ENCODE data around the gene UBXN2A. TPM values are rescaled to one million over a fixed set of nuclear protein-coding genes. Genes with fewer than 3 reads are reported as not detected.

UBXN2A gene
- total RNA-seq, 5 donors from 2014 or later (not counting 1 experiment from before 2014, with no cell fraction given) = 10.1 to 14.3 (median 12.3) TPM

- H3K4me1 ChIP-seq (ENCODE audit: control insufficient read depth in 1 of 2, extremely low read depth in 1 of 2, insufficient read depth in 2 of 2, low read length in 2 of 2) = peaks cover 2 to 15% of the 10 kb centered on the region in 2 experiments
- POLR2A ChIA-PET = no interaction called here
- no peaks in the 10 kb centered on the region for H3K9me3 ChIP-seq
- peak overlapping the region in 1 of 2 donors; percentile 39 for H3K4me3 ChIP-seq (ENCODE audit: control insufficient read depth in 1 of 2, extremely low read depth in 1 of 2, low read length in 1 of 2)
- Mint-ChIP-seq H3K36me3 (no peaks in the 10 kb centered on the region), H3K9me3 (no peaks in the 10 kb centered on the region), H3K4me1 (peaks cover 0 to 9% (median 3%) of the 10 kb centered on the region in 3 donors), H3K27ac (no peak overlapping the region), H3K27me3 (peaks cover 21 to 38% of the 10 kb centered on the region in 2 donors), H3K4me3 (no peak overlapping the region)
- 73% methylated on average over 9 of the region's 9 CpGs for WGBS (ENCODE audit: insufficient coverage)
- DNase-seq (no peak), ATAC-seq (replicated peaks in 1 of 4) (no peak)
- H3K27ac ChIP-seq (ENCODE audit: low read length) = no peak overlapping the region
- H3K27me3 ChIP-seq (replicated peaks in 1 of 2; ENCODE audit: control insufficient read depth in 2 of 2, extremely low read depth in 1 of 2, insufficient read depth in 2 of 2, low read length in 1 of 2) = peaks cover 3 to 37% of the 10 kb centered on the region in 2 experiments
- CTCF ChIA-PET = interaction anchor here in 1 of 2 donors (0.6 kb wide), 1 partner anchor 218 kb away, joined by 6 read pairs; no protein-coding TSS in a partner anchor
- H3K36me3 ChIP-seq (ENCODE audit: control insufficient read depth in 2 of 2, extremely low read depth in 1 of 2, insufficient read depth in 1 of 2, low read length in 1 of 2) = no peaks in the 10 kb centered on the region
Measured at GRCh38 chr2:24009367-24009679, 69.1 kb downstream of the UBXN2A start.

GRCh38 chr2:24009680-24010476, 69.6 kb downstream of the UBXN2A start, which contains the start of gene MFSD2B:
TSS of gene MFSD2B (plus strand) at chr2:24010085. CDS start at chr2:24010097, 12 bp downstream.
- ChIA-PET POLR2A (no interaction called here), CTCF (no interaction called here)
- ATAC-seq (replicated peaks in 1 of 4) = peak; percentile 19 to 29 (median 21)
- Mint-ChIP-seq H3K9me3 (no peaks in the 10 kb centered on the region), H3K4me1 (peaks cover 0 to 9% (median 3%) of the 10 kb centered on the region in 3 donors), H3K27me3 (peaks cover 21 to 40% of the 10 kb centered on the region in 2 donors), H3K36me3 (no peaks in the 10 kb centered on the region), H3K4me3 (peak within 1 kb of the TSS in 1 of 3 donors; percentile 19), H3K27ac (no peak within 1 kb of the TSS)
- H3K9me3 ChIP-seq = no peaks in the 10 kb centered on the region
- H3K4me3 ChIP-seq (ENCODE audit: control insufficient read depth in 1 of 2, extremely low read depth in 1 of 2, low read length in 1 of 2) = peak within 1 kb of the TSS in 1 of 2 donors; percentile 39
- DNase-seq = no peak
- no peaks in the 10 kb centered on the region for H3K36me3 ChIP-seq (ENCODE audit: control insufficient read depth in 2 of 2, extremely low read depth in 1 of 2, insufficient read depth in 1 of 2, low read length in 1 of 2)
- WGBS (ENCODE audit: insufficient coverage) = 8% methylated on average over 68 of the region's 75 CpGs
- no peak within 1 kb of the TSS for H3K27ac ChIP-seq (ENCODE audit: low read length)
- H3K4me1 ChIP-seq (ENCODE audit: control insufficient read depth in 1 of 2, extremely low read depth in 1 of 2, insufficient read depth in 2 of 2, low read length in 2 of 2) = peaks cover 2 to 15% of the 10 kb centered on the region in 2 experiments
- peaks cover 3 to 37% of the 10 kb centered on the region in 2 experiments for H3K27me3 ChIP-seq (replicated peaks in 1 of 2; ENCODE audit: control insufficient read depth in 2 of 2, extremely low read depth in 1 of 2, insufficient read depth in 2 of 2, low read length in 1 of 2)

- peaks cover 3 to 37% of the 10 kb centered on the region in 2 experiments for H3K27me3 ChIP-seq (replicated peaks in 1 of 2; ENCODE audit: control insufficient read depth in 2 of 2, extremely low read depth in 1 of 2, insufficient read depth in 2 of 2, low read length in 1 of 2)
- no peak for DNase-seq
- ATAC-seq (replicated peaks in 1 of 4) = no peak
- WGBS (ENCODE audit: insufficient coverage) = 63% methylated on average over 25 of the region's 37 CpGs
- H3K27me3 Mint-ChIP-seq = peaks cover 21 to 40% of the 10 kb centered on the region in 2 donors
- peak overlapping the region in 1 of 3 donors; percentile 19 for H3K4me3 Mint-ChIP-seq
- peaks cover 0 to 9% (median 3%) of the 10 kb centered on the region in 3 donors for H3K4me1 Mint-ChIP-seq
- POLR2A ChIA-PET = no interaction called here
- H3K27ac Mint-ChIP-seq = no peak overlapping the region
- H3K27ac ChIP-seq (ENCODE audit: low read length) = no peak overlapping the region
- H3K9me3 Mint-ChIP-seq = no peaks in the 10 kb centered on the region
- H3K4me1 ChIP-seq (ENCODE audit: control insufficient read depth in 1 of 2, extremely low read depth in 1 of 2, insufficient read depth in 2 of 2, low read length in 2 of 2) = peaks cover 2 to 15% of the 10 kb centered on the region in 2 experiments
- CTCF ChIA-PET = interaction anchor here in 1 of 2 donors (0.6 kb wide), 1 partner anchor 86 kb away, joined by 3 read pairs; no protein-coding TSS in a partner anchor
- H3K36me3 ChIP-seq (ENCODE audit: control insufficient read depth in 2 of 2, extremely low read depth in 1 of 2, insufficient read depth in 1 of 2, low read length in 1 of 2) = no peaks in the 10 kb centered on the region
- H3K9me3 ChIP-seq = no peaks in the 10 kb centered on the region
- H3K36me3 Mint-ChIP-seq = no peaks in the 10 kb centered on the region
- H3K4me3 ChIP-seq (ENCODE audit: control insufficient read depth in 1 of 2, extremely low read depth in 1 of 2, low read length in 1 of 2) = peak overlapping the region in 1 of 2 donors; percentile 39
Measured at GRCh38 chr2:24010477-24011249, 70.4 kb downstream of the UBXN2A start.

- WGBS (ENCODE audit: insufficient coverage) = 50% methylated on average over 2 of the region's 7 CpGs
- POLR2A ChIA-PET = no interaction called here
- Mint-ChIP-seq H3K4me3 (peak overlapping the region in 1 of 3 donors; percentile 19), H3K9me3 (no peaks in the 10 kb centered on the region), H3K36me3 (no peaks in the 10 kb centered on the region), H3K27ac (no peak overlapping the region), H3K4me1 (peaks cover 0 to 9% (median 3%) of the 10 kb centered on the region in 3 donors), H3K27me3 (peaks cover 21 to 40% of the 10 kb centered on the region in 2 donors)
- CTCF ChIA-PET = interaction anchor here (0.6 kb wide), 3 partner anchors 87 to 187 kb away, joined by 3 to 6 read pairs (median 3); no protein-coding TSS in a partner anchor
- no peaks in the 10 kb centered on the region for H3K36me3 ChIP-seq (ENCODE audit: control insufficient read depth in 2 of 2, extremely low read depth in 1 of 2, insufficient read depth in 1 of 2, low read length in 1 of 2)
- H3K4me3 ChIP-seq (ENCODE audit: control insufficient read depth in 1 of 2, extremely low read depth in 1 of 2, low read length in 1 of 2) = no peak overlapping the region
- no peak overlapping the region for H3K27ac ChIP-seq (ENCODE audit: low read length)
- peaks cover 2 to 15% of the 10 kb centered on the region in 2 experiments for H3K4me1 ChIP-seq (ENCODE audit: control insufficient read depth in 1 of 2, extremely low read depth in 1 of 2, insufficient read depth in 2 of 2, low read length in 2 of 2)
- H3K27me3 ChIP-seq (replicated peaks in 1 of 2; ENCODE audit: control insufficient read depth in 2 of 2, extremely low read depth in 1 of 2, insufficient read depth in 2 of 2, low read length in 1 of 2) = peaks cover 3 to 43% of the 10 kb centered on the region in 2 experiments
- ATAC-seq (replicated peaks in 1 of 4) = no peak
- H3K9me3 ChIP-seq = no peaks in the 10 kb centered on the region
- no peak for DNase-seq
Measured at GRCh38 chr2:24011250-24012104, 71.2 kb downstream of the UBXN2A start.

- ChIA-PET POLR2A (no interaction called here), CTCF (no interaction called here)
- H3K9me3 ChIP-seq = no peaks in the 10 kb centered on the region
- H3K27ac ChIP-seq (ENCODE audit: low read length) = no peak overlapping the region
- peaks cover 2 to 15% of the 10 kb centered on the region in 2 experiments for H3K4me1 ChIP-seq (ENCODE audit: control insufficient read depth in 1 of 2, extremely low read depth in 1 of 2, insufficient read depth in 2 of 2, low read length in 2 of 2)
- no peaks in the 10 kb centered on the region for H3K36me3 ChIP-seq (ENCODE audit: control insufficient read depth in 2 of 2, extremely low read depth in 1 of 2, insufficient read depth in 1 of 2, low read length in 1 of 2)
- Mint-ChIP-seq H3K27ac (no peak overlapping the region), H3K27me3 (peaks cover 21 to 40% of the 10 kb centered on the region in 2 donors), H3K36me3 (no peaks in the 10 kb centered on the region), H3K4me3 (no peak overlapping the region), H3K4me1 (peaks cover 0 to 9% (median 3%) of the 10 kb centered on the region in 3 donors), H3K9me3 (no peaks in the 10 kb centered on the region)
- WGBS (ENCODE audit: insufficient coverage) = 87% methylated on average over 6 of the region's 9 CpGs
- H3K27me3 ChIP-seq (replicated peaks in 1 of 2; ENCODE audit: control insufficient read depth in 2 of 2, extremely low read depth in 1 of 2, insufficient read depth in 2 of 2, low read length in 1 of 2) = peaks cover 3 to 43% of the 10 kb centered on the region in 2 experiments
- no peak overlapping the region for H3K4me3 ChIP-seq (ENCODE audit: control insufficient read depth in 1 of 2, extremely low read depth in 1 of 2, low read length in 1 of 2)
- no peak for ATAC-seq (replicated peaks in 1 of 4)
- DNase-seq = no peak
Measured at GRCh38 chr2:24012521-24013188, 72.4 kb downstream of the UBXN2A start.

All from T-cell (primary cell).